GDM1 (cell line): ENCODE results near the gene RPRML.
"Not testable (repeated sequence)": the region's sequence is repeated elsewhere in the genome, so short reads cannot be mapped to it uniquely, and the experiment has no call there.

Source experiments
- DNase-seq: peaks from one replicate; lab custom pipeline; 2025; lab: John Stamatoyannopoulos, UW

Gene RPRML

DNA sequence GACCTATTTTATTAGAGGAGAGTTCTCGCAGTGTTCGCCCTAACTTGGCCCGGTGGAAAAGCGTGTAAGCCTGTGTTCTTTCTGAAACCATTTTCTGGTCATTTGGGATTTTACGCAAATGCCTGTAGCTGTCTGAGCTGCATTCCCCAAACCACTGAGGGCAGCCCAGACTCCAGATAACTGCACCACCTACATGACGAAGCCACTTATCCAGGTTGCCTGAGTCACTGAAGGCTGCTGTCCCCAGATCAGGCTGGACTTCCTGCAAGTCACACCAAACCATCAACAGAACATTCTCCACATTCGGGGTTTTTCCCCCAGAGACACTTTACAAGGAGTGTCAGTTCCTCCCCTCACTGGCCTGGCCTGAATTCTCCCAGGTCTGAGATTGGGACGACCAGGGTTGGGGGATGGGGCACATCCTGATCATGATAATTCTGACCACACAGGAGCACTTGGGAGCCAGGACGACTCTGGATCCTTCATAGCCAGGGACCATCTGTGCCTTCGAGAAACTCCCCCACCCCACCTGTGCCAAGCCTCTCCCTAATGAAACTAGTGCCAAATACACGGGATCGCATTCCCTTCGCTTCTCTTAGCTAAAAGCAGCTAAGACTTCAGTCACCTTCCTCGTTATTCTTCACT is 2.3 kb downstream of the RPRML start:
- DNase-seq: no peak

- no peak for DNase-seq
These were observed 3.8 kb downstream of the RPRML start for GRCh38 chr17:46975287-46975686.

DNA sequence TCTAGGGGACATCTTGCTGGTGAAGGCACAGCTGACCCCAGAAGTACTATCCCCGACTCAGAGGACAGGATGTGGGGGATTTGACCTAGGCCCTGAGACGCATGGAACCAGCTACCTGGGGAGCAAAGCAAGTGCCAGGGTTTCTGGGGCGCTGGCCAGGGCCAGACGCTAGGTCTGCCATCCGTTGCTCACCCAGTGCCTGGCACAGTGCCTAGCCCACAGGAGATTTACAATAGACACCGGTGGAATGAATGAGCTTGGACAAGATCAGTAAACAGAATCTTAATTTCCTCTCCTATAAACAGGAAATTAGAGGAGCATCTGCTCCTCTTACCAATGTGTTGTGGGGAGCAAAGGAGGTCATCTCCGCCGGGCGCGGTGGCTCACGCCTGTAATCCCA is 5.0 kb downstream of the RPRML start:
- DNase-seq: no peak

DNA sequence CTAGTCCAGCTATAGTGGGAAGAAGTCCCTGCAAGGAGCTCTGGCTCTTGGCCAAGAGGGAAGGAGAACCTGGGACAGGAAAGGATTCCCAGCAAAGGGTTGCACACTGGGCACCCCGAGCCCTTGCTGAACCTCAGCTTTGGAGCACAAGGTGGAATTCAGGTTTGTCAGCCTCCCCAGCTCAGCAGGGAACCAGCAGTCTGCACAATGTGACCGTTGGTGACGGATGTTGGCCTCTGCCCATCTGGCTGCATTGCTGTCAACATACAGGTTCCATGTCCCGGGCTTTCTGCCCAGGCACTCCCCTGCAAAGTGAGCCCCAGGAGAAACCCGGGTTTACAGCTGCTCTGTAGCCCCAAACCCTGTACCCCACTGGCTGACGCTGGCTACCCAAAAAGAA is 6.7 kb downstream of the RPRML start:
- DNase-seq: no peak

- DNase-seq: no peak
These were observed 7.3 kb downstream of the RPRML start for GRCh38 chr17:46971647-46972300.

- no peak for DNase-seq
These were observed 10.2 kb downstream of the RPRML start for GRCh38 chr17:46968896-46969295.

DNA sequence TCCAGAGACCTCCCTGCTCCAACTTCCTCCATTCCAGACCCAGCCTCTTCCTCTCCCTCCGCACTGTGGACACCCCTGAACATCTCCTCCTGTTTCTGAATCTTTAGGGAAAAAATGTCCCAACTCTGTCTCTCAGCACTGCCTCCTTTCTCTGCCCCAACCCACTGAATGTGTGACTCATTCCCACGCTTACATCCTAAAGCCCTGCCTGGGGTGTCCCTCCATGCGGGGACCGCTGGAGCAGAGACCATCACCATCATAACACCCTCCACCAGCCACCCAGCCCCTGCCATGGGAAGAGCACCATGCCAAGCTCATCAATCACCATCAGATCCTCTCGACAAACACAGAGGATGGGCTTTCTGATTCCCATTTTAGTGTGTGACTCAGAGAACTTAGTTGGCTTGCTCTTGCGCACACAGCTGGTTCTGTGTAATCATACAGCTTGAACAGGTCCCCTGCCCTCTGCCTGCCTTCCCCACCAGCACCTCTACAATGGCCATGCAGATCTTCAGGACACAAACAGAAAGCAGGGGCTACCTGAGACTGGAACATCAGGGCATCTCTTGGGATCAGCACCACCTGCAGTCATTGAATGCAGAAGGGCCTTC is 10.7 kb downstream of the RPRML start:
- DNase-seq: no peak

- no peak for DNase-seq
These were observed 14.5 kb downstream of the RPRML start for GRCh38 chr17:46964315-46965265.

GRCh38 chr17:46963571-46963970 is 15.5 kb downstream of the RPRML start:
- DNase-seq: no peak

DNA sequence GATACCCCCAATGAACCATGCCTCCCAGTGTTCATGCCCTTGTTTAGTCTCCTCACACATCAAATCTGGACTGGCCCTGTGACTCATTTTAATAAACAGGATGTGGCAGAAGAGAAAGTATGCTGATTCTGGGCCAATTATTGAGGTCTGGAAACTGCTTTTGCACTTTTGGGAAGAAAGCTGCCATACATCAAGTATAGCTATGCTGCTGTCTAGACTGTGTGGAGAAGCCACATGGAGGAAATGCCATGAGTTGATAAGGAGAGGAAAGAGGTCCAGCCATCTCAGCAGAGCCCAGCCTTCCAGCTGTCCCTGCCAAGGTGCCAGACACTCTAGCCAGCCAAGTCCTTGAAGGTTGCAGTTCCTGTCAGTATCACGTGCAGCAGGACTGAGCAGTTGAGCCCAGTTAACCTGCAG is 16.7 kb downstream of the RPRML start:
- DNase-seq: no peak

- no peak for DNase-seq
These were observed 18.9 kb downstream of the RPRML start for GRCh38 chr17:46960152-46960551.

GRCh38 chr17:46958041-46958591 is 20.9 kb downstream of the RPRML start:
- DNase-seq: no peak

DNA sequence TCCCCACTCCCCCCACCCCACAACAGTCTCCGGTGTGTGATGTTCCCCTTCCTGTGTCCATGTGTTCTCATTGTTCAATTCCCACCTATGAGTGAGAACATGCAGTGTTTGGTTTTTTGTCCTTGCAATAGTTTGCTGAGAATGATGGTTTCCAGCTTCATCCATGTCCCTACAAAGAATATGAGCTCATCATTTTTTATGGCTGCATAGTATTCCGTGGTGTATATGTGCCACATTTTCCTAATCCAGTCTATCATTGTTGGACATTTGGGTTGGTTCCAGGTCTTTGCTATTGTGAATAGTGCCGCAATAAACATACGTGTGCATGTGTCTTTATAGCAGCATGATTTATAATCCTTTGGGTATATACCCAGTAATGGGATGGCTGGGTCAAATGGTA is 25.9 kb downstream of the RPRML start:
- DNase-seq: not testable (repeated sequence)

- DNase-seq: no peak
These were observed 26.9 kb downstream of the RPRML start for GRCh38 chr17:46952115-46952514.

DNA sequence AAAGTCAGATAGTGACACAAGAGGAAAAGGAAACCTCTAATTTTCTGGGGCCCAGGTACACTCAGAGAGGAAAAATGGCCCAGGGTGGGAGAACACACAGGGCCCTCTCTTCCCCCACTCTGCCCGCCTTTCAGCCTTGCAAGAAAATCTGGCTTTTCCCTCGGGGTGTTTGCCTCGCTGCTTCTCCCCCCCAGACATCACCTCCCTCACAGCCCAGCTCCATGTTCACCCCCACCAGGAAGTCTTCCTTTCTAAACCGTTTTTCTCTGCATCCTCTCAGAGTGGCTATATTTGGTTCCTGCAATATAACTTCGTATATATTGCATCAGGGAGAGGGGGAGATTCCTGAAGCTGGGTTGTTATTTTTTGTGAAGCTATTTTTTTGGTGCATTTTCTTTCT is 27.3 kb downstream of the RPRML start:
- no peak for DNase-seq

- no peak for DNase-seq
These were observed 27.9 kb downstream of the RPRML start for GRCh38 chr17:46950997-46951621.

DNA sequence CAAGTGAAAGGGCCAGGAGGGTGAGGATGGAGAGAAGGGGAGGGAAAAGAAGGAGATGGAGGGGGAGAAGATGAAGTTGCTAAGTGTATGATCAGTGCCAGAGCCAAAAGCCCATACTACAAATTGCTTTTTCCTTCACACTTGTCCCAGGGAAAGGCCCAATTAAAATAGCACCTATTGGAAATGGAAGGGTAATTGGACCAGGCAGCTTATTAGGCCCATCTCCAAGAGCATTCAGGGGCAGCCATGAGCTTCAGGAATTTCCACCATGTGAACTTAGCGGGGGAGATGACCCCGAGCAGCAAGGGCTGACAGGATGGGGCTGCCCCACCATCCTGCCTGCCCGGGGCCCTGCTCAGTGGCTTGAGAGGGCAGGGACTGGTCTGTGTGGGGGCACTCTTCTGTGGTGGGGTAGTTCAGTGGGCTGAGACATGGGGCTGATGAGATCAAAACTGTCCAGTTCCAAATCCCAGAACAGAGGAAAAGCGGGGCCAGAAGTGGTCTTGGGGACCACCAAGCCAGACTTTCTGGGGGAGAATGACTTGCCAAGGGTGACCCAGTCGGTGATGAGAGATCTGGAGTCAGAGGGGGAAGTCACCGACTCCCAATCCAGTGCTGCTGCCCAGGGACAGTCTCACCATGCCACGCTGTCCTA is 28.6 kb downstream of the RPRML start:
- DNase-seq: no peak

GRCh38 chr17:46949291-46950174 is 29.5 kb downstream of the RPRML start:
- DNase-seq: no peak

- DNase-seq: no peak
These were observed 30.5 kb downstream of the RPRML start for GRCh38 chr17:46948544-46948943.

- DNase-seq: no peak
These were observed 31.8 kb downstream of the RPRML start for GRCh38 chr17:46947216-46947615.
